ENCODE data around the gene HDDC3. TPM values are rescaled to one million over a fixed set of nuclear protein-coding genes. Genes with fewer than 3 reads are reported as not detected.

HDDC3 gene
- total RNA-seq = 10 to 100 TPM in 4 of 6 experiments, 1 to 10 TPM in 2; 8.8 to 17.6 (median 11.5) TPM
- long read RNA-seq, full-length matches to known transcripts = 9 of 9 reads
- long read RNA-seq, partial matches to known transcripts = 0 of 9 reads
- long read RNA-seq, other reads (novel, unspliced or antisense) = 0 of 9 reads

GRCh38 chr15:90931828-90932659 lies at the start of gene HDDC3:
HDDC3 (minus strand) TSS chr15:90932549; CDS start chr15:90932540, 9 bp downstream.
- DNase-seq = peak; percentile 93
- H3K27me3 ChIP-seq = no peaks in the 10 kb centered on the region
- no peaks in the 10 kb centered on the region for H3K36me3 ChIP-seq
- no peaks in the 10 kb centered on the region for H3K9me3 ChIP-seq
- TF ChIP-seq CTCF (IDR thresholded peaks at IDR 0.05) (peak; percentile 94 to 98 (median 98)), POLR2A (IDR thresholded peaks at IDR 0.05) (peak; percentile 73)
- H3K4me1 ChIP-seq = peaks cover 0 to 37% (median 6%) of the 10 kb centered on the region in 4 donors
- intact Hi-C loops (cut with DNase I) = no loop called here
- WGBS (ENCODE audit: insufficient coverage, low coverage, low lambda C conversion rate, missing lambda C conversion rate) = 1% methylated on average over 10 of the region's 52 CpGs
- peak; percentile 56 to 73 (median 66) for ATAC-seq
- H3K27ac ChIP-seq = peak within 1 kb of the TSS; percentile 93 to 96 (median 93)
- peak within 1 kb of the TSS; percentile 81 to 88 (median 88) for H3K4me3 ChIP-seq

- intact Hi-C loops (cut with DNase I) = no loop called here
Measured at GRCh38 chr15:90982135-90982534, 49.8 kb upstream of the HDDC3 start.

GRCh38 chr15:90981681-90982080 lies 49.3 kb upstream of the HDDC3 start:
- no peaks in the 10 kb centered on the region for H3K9me3 ChIP-seq
- 78% methylated on average over 6 of the region's 6 CpGs for WGBS (ENCODE audit: insufficient coverage, low coverage, low lambda C conversion rate, missing lambda C conversion rate)
- intact Hi-C loops (cut with DNase I) = no loop called here
- H3K27me3 ChIP-seq = no peaks in the 10 kb centered on the region
- TF ChIP-seq POLR2A (IDR thresholded peaks at IDR 0.05) (no peak), CTCF (IDR thresholded peaks at IDR 0.05) (no peak)
- H3K4me1 ChIP-seq = no peaks in the 10 kb centered on the region
- H3K36me3 ChIP-seq = no peaks in the 10 kb centered on the region
- H3K27ac ChIP-seq = no peak overlapping the region
- ATAC-seq (no peak), DNase-seq (no peak)
- H3K4me3 ChIP-seq = no peak overlapping the region

More at GRCh38 chr15:90982135-90982534, 49.8 kb upstream of the HDDC3 start:
- Histone ChIP-seq H3K9me3 (no peaks in the 10 kb centered on the region), H3K27ac (no peak overlapping the region), H3K4me3 (no peak overlapping the region), H3K36me3 (no peaks in the 10 kb centered on the region), H3K27me3 (no peaks in the 10 kb centered on the region), H3K4me1 (no peaks in the 10 kb centered on the region)
- TF ChIP-seq POLR2A (IDR thresholded peaks at IDR 0.05) (no peak), CTCF (IDR thresholded peaks at IDR 0.05) (no peak)
- ATAC-seq = no peak
- 97% methylated on average over 5 of the region's 5 CpGs for WGBS (ENCODE audit: insufficient coverage, low coverage, low lambda C conversion rate, missing lambda C conversion rate)
- no peak for DNase-seq

GRCh38 chr15:90979582-90979981 lies 47.2 kb upstream of the HDDC3 start:
- WGBS (ENCODE audit: insufficient coverage, low coverage, low lambda C conversion rate, missing lambda C conversion rate) = 64% methylated on average over 1 of the region's 1 CpG
- DNase-seq (no peak), ATAC-seq (no peak)
- H3K27me3 ChIP-seq = no peaks in the 10 kb centered on the region
- H3K36me3 ChIP-seq = no peaks in the 10 kb centered on the region
- no peak overlapping the region for H3K27ac ChIP-seq
- H3K9me3 ChIP-seq = no peaks in the 10 kb centered on the region
- intact Hi-C loops (cut with DNase I) = no loop called here
- no peak for TF ChIP-seq CTCF (IDR thresholded peaks at IDR 0.05)
- TF ChIP-seq POLR2A (IDR thresholded peaks at IDR 0.05) = no peak
- no peaks in the 10 kb centered on the region for H3K4me1 ChIP-seq
- no peak overlapping the region for H3K4me3 ChIP-seq

All from right lobe of liver (tissue), 6 donors.